Fibroblast of pulmonary artery (primary cell): ENCODE results near the gene DENND4A.

Source experiments
- DNase-seq: peaks from one replicate; pipeline ENCODE4 v3.0.0-alpha.2; 2010; ENCODE audit warnings: low read depth
- H3K4me3 ChIP-seq: replicated peaks from 2 replicates; pipeline ENCODE4 v1.5.1; 2011; ENCODE audit warnings: low read depth, mild to moderate bottlenecking, control low read depth, low read length, moderate library complexity
- TF ChIP-seq, protein P1 (sequence below): IDR thresholded peaks from 2 replicates; pipeline ENCODE4 v1.5.1; 2011; ENCODE audit warnings: mild to moderate bottlenecking, control low read depth, low read length, inconsistent platforms; ENCODE audit errors: missing control alignments

DENND4A gene

DNA sequence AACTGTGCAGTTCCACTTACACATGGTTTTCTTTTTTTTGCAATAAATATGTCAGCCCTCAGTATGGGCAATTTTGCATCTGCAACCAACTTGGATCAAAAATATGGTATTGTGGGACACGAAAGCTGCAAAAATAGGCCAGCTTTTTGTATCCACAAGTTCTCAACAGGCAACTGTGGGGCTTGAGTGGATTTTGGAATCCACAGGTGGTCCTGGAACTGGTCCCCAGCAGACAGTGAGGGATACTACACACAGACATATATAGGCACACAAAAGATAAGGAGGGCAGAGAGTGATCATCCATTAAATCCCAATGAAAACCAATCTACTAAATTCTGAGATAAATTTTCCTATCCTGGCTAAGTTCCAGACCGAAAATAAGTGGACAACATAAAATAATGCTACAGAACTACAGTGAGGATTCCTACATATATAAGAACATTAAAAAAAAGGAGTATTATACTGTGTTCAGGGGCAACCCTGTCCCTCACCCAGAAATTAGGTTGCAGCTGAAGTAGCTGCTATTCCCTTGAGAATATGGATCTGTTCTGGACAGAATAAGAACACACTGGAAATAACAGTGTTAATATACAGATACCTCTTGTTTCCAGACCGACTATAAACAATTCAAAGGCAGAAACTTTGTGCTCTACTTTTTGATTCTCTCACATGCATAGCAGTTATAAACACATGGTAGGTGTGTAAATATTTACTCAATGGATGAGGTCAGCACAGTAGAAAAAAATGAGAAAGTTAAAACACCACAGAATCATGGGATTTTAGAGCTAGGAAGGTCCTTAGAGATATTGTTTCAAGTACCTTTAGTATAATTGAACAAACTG, 25.4 kb downstream of the DENND4A start:
- TF ChIP-seq, protein P1, sequence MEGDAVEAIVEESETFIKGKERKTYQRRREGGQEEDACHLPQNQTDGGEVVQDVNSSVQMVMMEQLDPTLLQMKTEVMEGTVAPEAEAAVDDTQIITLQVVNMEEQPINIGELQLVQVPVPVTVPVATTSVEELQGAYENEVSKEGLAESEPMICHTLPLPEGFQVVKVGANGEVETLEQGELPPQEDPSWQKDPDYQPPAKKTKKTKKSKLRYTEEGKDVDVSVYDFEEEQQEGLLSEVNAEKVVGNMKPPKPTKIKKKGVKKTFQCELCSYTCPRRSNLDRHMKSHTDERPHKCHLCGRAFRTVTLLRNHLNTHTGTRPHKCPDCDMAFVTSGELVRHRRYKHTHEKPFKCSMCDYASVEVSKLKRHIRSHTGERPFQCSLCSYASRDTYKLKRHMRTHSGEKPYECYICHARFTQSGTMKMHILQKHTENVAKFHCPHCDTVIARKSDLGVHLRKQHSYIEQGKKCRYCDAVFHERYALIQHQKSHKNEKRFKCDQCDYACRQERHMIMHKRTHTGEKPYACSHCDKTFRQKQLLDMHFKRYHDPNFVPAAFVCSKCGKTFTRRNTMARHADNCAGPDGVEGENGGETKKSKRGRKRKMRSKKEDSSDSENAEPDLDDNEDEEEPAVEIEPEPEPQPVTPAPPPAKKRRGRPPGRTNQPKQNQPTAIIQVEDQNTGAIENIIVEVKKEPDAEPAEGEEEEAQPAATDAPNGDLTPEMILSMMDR: no peak
- H3K4me3 ChIP-seq: no peak overlapping the region
- DNase-seq: no peak

DNA sequence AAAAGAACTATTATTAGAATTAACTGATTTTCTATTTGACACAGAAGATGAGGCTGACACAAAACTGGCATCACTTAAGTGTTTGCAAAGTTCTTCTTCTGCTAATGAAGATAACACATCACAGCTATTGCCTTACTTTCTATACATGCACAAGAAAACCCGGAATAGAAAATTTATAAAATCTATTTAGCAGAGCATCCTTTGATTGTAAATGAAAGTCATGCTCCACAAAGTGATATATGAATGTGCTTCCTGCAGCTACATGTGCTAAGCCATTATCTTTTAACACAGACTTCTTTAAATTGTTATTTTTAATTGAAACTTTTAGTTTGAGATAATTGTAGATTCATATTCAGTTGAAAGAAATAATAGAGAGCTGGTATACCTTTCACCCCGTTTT, 27.0 kb downstream of the DENND4A start:
- no peak overlapping the region for H3K4me3 ChIP-seq

DNA sequence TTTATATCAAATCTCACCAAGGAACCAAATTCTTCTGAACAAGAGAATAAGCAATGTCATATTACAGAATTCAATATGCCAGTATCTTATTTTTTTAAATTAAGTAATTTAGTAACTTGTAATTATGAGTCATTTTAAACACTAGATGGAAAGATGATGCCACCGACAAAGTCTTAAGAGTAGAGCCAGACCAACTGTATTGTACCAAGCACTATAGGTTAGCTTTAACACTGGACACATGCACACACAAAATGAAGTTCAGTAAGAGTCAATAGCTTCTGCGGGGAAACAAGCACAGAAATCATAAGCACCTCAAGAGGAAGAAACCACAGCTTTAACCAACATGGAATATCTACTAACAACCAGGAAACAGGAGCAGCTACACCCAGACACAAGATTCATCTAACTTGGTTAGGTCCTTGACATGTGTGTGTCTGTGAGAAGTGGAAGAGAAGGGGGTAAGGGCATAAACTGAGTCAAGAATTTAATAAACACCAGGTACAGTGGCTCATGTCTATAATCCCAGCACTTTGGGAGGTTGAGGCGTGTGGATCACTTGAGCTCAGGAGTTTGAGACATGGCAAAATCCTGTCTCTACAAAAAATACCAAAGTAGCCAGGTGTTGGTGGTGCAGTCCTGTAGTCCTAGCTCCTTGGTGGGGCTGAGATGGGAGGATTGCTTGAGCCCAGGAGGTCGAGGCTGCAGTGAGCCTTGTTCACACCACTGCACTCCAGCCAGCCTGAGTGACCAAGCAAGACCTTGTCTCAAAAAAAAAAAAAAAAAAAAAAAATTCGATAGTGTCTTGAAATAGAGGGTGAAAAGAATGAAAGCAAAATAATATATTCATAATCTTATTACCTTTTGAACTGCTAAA, 28.9 kb downstream of the DENND4A start:
- H3K4me3 ChIP-seq: no peak overlapping the region
- TF ChIP-seq, protein P1: no peak
- no peak for DNase-seq

More for the DNA sequence above, 27.0 kb downstream of the DENND4A start:
- TF ChIP-seq, protein P1: no peak
- DNase-seq: no peak

DNA sequence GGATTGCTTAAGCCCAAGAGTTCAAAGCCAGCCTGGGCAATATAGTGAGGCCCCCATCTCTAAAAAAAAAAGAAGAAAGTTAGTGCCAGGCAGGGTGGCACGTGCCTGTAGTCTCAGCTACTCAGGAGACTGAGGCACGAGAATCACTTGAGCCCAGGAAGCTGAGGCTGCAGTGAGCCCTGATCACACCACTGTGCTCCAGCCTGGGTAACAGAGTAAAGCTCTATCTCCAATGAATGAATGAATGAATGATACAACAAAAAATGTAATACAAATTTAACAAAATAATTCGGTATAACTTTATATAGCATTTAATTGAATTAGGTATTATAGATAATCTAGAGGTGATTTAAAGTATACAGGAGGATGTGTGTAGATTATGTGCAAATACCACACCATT, 29.7 kb downstream of the DENND4A start:
- H3K4me3 ChIP-seq: no peak overlapping the region
- TF ChIP-seq, protein P1: no peak
- DNase-seq: no peak

DNA sequence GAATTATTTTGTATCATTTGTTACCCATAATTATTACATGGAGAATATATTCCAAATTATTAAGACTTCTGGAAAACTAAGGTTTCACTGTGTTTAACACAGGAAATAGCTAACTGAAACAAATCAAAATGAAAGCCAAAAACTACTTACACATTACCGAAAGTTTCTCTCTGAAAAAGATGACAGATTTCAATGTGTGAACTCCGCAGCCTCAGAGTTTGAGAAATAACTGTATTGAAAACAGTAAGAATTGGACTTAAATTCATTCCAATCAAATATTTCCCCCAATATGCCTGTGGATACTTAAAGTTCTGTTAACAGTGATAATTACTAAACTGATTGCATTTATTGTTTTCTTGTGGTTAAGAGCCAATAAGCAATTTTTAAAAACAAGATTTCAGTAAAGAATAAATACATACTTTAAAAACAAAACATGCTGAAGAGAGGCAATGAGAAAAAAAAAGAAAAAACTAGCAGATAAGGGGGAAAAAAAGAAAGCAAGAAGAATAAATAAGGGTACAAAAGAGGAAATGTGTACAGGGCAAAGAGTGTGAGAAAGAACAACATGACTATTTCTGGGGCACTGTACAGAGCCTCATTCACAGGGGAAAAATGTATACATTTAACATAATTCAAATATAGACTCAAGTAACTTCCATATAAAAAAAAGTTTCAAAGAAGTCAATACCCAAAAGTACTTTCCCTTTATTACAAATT, 30.7 kb downstream of the DENND4A start:
- DNase-seq: no peak
- TF ChIP-seq, protein P1: no peak

DNA sequence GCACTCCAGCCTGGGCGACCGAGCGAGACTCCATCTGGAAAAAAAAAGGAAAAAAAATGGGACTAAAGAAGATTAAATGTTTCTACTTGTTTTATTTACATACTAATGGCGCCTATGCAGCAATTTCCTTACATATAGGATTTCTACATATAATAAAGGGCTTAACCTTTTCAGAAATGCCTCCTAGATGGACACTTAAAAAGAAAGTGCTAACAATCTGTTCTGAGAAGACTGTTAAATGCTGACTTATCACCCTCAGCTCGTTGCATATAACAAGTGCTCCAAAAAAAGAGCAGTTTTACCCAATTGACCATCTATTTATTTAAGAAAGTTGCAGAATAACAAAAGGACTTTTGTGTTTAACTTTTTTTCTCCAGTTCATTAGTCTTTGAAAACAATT, 32.7 kb downstream of the DENND4A start:
- H3K4me3 ChIP-seq: no peak overlapping the region
- TF ChIP-seq, protein P1: no peak
- DNase-seq: no peak

More for the DNA sequence above, 30.7 kb downstream of the DENND4A start:
- H3K4me3 ChIP-seq: no peak overlapping the region
